Right renal pelvis (tissue), 4 donors: Measurements from ENCODE around the gene HK1. TPM values are rescaled to one million over a fixed set of nuclear protein-coding genes. Genes with fewer than 3 reads are reported as not detected.
"Not testable (repeated sequence)": the region's sequence is repeated elsewhere in the genome, so short reads cannot be mapped to it uniquely, and the experiment has no call there.

Experiments
- DNase-seq, 4 donors: peaks; one replicate each; pipeline ENCODE4 v3.0.0-alpha.2; 2013; ENCODE audit warnings: low read depth in 4 of 4, low spot score in 3 of 4, missing footprints in 1 of 4
- polyA plus RNA-seq, 4 donors: library from polyadenylated mRNA; unstranded; fragments of 120-200 nt; gene quantifications; one replicate each; pipeline ENCODE4 v1.2.1, GENCODE V29; 2013; ENCODE audit not compliant: insufficient read length in 4 of 4

HK1 gene
- polyA plus RNA-seq, 4 donors = 50.0 to 58.0 (median 51.1) TPM

DNA sequence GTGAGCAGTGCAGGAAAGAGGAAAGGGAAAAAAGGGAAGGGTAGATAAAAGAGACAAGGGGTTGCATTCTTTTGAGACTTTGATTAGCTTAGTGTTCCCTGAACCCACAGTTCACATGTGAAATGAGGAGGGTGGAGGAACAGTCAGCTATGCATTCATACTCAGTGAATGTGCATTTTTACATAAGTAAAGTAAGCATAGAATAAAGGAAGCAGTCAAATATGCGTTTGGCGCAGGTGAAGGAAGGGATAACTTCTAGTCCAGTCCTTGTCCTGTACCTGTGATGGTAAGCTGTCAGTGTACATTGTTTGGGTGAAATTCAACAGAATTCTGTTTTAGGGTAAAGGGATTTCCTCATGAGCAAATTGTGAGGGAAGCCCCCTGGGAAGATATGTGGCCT lies 28.1 kb downstream of the HK1 start:
- no peak for DNase-seq

DNA sequence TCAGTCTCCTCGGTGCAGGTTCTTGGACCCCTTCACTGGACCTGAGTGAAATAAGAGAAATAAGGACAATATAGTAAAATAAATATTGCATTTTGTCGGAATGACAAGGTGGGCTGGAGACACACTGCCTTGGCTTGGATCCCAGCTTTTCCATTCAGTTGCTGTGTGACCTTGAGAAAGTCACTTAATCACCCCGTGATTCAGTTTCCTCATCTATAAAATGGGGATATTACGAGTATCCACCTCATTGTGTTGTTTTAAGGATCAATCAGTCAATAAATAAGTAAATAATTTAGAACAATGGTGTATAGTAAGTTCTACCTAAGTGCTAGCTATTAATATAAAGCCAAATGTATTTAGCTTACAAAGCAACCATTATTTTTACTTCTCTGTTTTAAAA lies 29.1 kb downstream of the HK1 start:
- DNase-seq = no peak

DNA sequence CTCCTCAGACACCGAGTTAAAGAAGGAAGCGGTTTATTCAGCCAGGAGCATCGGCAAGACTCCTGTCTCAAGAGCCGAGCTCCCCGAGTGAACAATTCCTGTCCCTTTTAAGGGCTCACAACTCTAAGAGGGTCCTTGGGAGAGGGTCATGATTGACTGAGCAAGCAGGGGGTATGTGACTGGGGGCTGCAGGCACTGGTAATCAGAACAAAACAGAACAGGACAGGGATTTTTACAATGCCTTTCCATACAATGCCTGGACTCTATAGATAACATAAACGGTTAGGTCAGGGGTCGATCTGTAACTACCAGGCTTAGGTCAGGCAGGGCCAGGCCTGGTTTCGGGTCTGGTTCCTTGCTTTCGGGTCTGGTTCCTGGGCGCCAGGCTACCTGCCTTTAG lies 30.0 kb downstream of the HK1 start:
- not testable (repeated sequence) for DNase-seq

DNA sequence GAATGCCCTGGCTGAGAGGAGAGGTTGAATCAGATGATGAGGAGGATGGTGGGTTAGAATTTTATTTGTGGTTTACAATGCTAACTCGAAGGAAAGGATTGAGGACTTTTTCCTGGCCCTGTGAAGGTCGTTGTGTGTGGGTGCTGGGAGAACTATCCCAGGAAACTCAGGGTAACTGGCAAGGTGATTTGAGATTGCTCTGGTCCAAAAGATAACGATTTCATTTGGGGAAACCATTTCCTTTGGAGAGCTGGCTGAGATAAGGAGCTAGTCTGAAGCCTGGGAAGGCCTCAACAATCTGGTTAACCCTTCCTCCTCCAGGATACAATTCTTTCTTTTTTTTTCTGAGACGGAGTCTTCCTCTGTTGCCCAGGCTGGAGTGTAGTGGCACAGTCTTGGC lies 33.0 kb downstream of the HK1 start:
- no peak for DNase-seq

DNA sequence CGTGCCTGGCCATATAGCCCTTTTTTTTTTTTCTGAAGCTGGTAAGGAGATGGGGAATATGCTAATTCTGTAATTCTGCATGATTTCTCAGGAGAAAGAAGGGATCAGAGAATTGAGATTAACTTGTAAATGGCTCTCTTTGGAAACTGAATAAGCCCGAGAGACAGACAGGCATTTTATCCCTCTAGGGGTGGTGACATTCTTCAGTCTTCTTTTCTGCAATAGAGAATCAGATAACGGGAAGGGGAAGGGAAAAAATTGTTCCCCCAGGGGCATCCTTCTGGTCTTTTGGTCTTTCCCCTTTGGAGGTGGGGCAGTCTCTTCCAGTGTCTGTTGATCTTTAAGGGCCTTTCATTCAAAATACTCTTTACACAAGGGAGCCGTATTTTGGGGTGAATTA lies 34.2 kb downstream of the HK1 start:
- no peak for DNase-seq

DNA sequence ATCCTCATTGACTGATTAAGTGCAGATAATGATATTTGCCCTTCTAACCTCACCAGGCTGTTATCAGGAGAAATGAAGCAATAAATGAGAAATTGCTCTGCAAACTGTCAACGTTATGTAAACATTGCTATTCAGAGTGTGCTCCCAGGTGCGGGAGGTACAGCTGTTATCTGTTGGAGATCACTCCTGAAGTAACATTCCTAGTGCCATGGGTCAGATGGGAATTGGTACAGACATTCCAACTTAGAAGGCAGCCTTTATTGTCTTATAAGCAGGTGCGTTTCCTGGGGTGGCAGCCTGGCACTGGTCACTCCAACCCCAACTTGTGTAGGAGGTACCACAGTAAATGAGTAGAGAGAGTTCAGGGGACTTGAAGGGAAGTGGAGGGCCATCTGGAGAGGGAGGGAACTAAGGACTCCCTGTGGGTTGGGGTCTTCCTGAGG lies 36.8 kb downstream of the HK1 start:
- no peak for DNase-seq

DNA sequence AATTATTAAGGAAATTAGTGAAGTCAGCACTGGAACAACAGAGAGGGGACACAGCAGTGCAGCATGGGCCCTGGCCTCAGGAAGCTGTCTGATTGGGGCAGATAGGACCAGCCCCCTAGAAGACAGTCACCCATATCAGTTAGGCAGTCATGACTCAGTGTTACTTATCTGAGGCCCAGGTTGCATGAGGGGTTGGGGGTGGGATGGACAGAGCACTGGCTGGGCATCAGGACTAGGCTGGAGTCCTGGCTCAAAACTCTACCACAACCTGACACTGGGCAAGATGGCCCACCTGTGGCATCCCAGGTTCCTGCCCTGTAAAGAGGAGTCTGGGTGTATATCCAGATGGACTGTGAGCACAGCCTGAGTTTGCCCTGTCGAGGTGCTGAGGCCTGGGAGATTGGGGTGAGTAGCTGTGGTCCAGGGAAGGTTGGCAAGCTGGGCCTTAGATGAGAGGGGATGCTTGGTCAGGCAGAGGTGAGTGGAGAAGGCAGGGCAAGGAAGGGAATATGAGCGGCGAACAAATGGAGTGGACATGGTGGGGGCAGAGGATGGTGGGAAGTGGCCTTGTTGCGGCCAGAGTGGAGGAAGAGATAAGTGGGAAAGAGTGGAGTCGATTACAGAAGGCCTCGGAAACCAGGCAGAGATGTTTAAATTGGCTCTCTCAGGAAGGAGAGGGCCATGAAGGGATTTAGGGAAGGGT lies 37.5 kb downstream of the HK1 start:
- DNase-seq = no peak

DNA sequence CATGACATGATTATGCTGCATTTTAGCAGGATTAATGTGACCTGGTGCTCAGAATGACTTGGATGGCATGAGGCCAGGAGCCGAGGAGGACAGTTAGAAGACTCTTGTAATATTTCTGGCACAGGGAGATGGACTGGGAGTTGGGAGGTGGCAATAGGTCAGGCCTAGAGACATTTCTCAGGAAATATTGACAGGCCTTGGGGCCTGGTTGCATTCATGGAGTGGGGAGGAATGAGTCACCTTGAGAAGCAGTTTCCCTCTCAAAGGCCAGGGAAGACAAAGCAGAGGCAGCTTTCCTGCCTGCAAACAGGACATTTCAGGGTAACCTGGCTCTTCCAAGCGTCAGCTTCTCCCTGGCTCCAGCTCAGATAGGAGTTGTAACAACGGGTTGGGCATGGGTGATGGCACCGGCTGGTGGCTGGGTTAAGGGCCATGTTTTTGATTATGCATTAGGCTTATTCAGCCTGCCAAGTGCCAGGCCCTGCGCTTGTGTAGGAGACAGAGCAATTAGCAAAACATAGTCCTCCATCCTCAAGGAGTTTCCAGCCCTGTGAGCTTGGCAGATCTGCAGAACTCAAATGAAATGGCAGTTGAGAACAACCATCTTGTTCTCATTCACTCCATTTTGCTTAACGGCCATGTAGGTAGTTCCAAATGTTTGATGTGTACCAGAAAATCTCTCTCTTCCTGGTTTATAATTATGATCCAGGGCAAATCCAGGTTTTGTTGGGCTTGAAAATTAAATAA lies 38.2 kb downstream of the HK1 start:
- DNase-seq = no peak

DNA sequence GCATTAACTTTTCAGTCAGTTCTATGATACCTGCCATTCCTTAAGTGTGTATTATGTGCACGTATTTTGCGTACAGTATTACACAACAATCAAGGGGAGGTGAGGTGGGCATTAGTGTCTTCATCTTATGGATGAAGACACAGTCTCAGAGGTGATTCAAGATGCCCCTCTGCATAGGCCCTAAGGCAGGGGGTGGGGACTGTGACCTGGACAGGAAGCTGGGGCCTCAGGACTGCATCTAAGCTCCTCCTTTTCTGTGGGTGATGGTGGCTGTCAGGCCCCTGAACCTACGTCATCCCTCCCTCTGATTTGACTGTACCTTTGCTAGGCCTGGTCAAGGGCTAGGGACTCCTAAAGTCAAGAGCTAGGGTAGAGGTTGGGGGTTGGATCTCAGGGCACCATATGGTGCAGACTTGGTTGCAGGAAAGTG lies 38.9 kb downstream of the HK1 start:
- DNase-seq = no peak

DNA sequence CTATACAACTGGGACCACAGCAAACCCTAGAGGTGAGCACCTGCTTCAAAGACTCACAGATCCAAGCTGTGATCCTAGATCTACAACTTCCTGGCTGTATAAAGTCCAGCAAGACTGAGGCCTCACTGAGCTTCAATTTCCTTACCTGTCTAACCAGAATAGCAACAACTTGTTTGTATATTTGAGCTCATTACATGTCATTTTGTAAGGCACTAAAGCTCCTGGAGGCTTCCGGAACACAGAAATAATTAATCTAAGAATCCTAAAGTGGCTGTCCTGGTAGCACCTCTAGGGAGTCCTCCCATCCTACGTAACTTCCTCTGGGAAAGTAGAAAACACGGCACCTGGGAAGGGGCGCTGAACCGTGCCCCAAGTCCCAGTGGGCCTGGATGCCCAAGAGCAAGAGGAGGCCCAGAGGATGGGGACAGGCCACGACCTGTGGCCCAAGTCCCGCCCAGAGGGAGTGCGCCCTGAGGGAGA lies 39.4 kb downstream of the HK1 start:
- no peak for DNase-seq

DNA sequence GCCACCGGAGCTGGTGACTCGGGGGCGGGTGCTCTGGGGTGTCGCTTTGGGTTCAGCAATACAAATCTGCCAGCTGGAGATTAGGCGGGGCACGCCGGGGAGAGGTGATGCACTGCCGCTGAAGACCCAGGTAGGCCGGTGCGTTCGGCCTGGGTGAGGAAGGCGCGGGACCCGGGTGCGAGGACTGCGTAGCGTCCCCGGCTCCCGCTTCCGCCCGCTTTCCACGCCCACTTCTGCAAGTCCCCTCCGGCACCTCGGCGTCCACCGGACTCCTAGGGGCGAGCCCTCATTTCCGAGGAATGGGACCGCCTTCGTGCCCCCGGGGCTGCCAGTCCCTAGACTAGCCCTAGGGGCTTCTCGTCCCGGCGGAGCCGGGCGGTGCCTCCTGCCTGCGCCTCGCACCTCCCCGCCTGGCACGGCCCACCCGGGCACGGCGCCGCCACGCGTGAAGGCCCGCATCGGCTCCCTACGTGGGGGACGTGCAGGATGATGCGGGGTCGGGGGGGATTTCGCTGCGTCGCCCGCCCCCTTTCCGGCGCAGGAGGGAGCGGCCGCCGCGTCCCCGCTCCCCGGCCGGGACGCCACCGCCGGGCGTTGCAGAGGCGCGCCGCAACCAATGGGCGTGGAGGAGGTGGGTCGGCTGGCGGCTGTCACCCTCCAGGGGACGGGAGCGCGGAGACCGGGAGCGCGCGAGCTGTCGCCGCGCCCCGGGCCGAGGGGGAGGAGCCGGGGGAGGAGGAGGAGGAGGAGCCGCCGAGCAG lies 40.0 kb downstream of the HK1 start:
- peak; percentile 75 to 89 (median 80) for DNase-seq

DNA sequence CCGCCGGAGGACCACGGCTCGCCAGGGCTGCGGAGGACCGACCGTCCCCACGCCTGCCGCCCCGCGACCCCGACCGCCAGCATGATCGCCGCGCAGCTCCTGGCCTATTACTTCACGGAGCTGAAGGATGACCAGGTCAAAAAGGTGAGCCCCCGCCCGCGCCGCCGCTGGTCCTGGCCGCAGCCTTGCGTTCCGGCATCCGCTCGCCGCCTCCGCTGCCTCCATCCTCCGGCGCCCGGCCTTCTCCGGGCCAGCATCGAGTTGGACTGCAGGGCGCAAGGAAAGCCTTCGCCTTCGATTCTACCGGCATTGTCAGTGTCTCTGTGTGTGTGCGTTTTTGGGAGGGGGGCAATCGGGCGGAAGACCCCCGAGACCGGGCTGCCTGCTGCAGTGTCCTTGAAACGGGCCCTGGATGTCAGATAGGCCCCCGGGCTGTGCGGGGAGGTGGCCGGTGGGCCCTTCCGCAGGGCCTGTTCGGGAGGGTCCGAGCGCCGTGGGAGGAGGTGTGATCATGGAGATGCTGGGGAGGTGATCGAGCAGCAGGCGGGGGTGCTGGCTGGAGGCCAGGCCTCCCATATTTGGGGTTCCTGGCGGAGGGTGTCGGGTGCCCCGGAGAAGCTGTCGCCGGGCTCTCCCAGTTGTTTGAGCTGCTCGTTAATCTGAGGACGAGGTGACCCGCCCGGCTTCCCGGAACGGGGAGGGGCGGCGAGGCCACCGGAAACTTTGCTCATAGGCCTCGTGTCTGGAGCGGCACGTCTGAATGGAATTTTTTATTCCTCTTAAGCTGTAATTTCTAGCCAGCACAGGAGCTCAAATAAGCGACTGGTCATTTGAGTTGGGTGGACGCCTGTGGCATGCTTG lies 40.8 kb downstream of the HK1 start:
- no peak for DNase-seq

DNA sequence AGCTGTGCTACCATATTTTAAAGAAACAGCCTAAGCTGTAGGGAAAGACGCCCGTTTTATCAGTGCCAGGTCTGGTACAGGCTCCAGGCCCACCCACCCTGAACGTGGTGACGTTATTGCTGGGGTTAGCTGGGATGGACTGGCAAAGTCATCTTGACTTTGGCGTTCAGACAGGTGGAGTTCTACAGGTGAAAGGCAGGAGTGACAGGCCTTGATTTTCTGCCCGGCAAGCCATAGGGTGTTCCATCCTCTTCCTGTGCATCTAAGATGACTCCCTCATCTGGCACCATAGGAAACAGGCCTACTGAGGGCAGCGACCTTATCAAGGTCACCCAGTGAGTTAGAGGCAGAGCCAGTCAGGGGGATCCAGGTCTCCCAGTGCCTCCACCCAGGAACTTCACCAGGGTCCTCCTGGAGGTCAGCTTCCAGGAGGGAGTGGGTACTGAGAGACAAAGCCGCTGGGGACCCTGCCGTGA lies 41.6 kb downstream of the HK1 start:
- no peak for DNase-seq

DNA sequence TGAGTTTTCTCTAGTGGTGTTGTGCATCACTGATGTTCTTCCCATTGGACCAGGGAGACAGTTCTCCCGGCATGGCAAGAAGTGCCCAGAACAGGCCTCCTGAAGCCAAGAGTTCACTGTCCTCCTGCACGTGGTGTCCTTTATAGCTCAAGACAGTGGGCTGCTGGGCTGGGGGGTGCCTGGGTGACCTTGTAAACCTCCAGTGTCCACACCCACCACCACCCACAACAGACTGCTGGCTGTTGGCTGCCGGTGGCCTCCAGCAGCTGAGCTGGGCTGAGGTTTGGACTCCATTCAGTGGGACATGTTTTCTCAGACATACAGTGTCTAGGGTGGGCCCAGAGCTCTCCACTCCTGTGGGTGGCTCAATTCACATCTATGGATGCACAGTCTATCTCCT lies 42.2 kb downstream of the HK1 start:
- no peak for DNase-seq

DNA sequence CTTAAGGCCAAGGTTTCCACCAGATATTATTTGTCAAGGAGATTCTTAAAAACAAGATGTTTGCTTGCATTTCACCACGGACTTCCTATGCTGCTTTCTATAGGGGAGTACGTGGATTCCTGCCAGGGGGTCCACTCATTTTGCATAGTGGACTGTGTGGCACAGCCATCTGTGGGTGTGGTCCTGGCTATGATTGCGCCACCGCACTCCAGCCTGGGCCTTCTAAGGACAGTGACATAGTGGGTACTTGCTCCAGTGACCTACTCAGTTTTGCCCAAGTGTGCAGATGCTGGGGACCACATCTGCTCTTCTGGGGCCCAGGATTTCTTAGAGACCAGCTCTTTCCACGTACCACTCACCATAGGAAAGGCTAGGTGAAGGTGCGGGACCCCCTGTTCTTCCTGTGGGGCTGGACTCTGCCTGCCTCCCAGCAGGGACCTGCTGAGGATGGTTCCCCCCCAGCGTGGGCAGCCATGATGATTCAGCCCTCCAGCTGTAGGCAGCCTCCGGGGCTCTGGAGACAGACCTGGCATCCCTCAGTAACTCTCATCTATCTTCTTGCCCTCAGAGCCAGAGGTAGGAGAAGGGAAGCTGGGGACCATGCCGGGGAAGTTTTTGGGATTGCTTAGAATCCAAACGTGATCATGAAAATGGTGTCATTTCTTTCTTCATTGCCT lies 42.9 kb downstream of the HK1 start:
- no peak for DNase-seq

DNA sequence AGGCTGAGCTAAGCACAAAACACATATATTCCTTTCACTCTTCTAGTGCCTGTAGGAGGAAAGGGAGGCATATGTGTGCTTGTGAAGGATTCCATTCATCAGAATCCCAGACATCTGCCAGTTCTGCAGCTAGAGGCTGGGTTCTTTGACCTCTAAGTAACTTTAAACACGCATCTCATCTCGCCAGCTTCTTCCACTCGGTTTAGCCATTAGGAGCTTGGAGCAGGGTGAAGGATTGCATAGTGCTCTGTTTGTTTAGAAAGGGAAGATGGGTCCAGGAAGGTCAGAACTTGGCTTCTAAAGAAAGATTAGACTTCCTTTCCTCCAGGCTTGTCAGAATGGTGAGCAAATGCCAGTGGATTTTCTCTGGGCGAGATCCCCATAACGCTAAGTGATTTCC lies 43.6 kb downstream of the HK1 start:
- no peak for DNase-seq

DNA sequence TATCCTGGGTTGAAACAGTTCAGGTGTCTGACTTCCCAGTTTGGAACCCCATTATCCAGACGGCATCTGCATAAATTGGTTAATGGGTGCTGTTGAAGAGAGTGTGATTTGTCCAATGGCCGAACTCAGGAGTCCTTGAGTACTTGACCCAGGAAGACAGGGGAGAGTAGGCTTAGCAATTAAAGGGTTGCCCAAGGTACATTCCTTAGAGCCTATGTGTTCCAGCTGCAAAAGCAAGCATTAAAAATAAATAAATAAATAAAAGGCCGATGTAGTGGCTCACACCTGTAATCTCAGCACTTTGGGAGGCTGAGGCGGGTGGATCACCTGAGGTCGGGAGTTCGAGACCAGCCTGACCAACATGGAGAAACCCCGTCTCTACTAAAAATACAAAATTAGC lies 44.0 kb downstream of the HK1 start:
- not testable (repeated sequence) for DNase-seq

DNA sequence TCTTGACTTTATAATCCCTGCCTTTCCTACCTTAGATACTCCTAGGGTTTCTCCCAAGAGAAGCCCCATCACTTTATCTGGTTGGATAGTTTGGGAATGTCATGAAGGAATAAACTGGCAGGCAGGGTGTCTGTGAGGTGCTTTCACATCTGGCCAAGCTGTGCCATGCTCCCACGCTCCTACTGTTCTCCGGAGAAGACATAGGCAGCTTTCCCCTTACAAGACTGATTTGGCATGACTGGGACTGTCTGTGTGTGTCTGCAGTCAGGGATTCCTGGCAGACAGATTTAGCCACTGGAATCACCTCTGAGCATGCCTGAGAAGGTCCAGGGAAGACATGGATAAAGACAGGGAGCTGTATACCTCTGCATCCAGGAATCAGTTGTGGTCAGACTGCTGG lies 45.3 kb downstream of the HK1 start:
- DNase-seq = no peak

DNA sequence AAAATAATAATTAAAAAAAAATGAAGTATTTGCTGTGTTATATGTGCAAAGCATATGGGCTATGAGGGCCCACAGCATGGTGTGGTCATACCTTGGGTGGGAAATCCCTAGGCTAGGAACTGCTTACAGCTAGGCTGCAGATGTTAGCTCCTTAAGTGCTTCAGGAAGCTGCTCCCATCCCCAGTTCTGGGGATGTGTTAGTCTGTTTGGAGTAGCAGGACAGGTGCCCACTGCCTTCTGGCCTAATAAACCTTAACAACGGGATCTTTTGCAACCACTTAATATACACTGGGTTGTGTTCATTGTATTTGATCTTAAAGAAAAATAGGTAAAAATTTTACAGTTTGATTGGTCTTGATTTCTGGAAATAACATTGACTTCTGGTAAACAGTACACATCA lies 46.3 kb downstream of the HK1 start:
- no peak for DNase-seq
